ENCODE data around the gene FUT8. TPM values are rescaled to one million over a fixed set of nuclear protein-coding genes. Genes with fewer than 3 reads are reported as not detected.

The FUT8 gene
- total RNA-seq, 1 donor from 2014 or later, result 18.1 TPM

GRCh38 chr14:65509842-65510241 is 97.3 kb downstream of the FUT8 start:
- H3K27me3 Mint-ChIP-seq (ENCODE audit: low read depth), result no peaks in the 10 kb centered on the region
- H3K36me3 Mint-ChIP-seq (ENCODE audit: low read depth), result peaks cover 14% of the 10 kb centered on the region
- H3K9me3 Mint-ChIP-seq (ENCODE audit: low read depth), result peaks cover 30% of the 10 kb centered on the region
- no peak for DNase-seq (ENCODE audit: low spot score)
- H3K4me3 Mint-ChIP-seq (ENCODE audit: unreplicated experiment), result no peak overlapping the region
- TF ChIP-seq CTCF (IDR thresholded peaks at IDR 0.05), result no peak
- H3K27ac Mint-ChIP-seq (ENCODE audit: unreplicated experiment), result no peak overlapping the region
- H3K4me1 Mint-ChIP-seq (ENCODE audit: low read depth), result no peaks in the 10 kb centered on the region

GRCh38 chr14:65513671-65514070 is 101.1 kb downstream of the FUT8 start:
- Mint-ChIP-seq H3K27me3 (ENCODE audit: low read depth) (no peaks in the 10 kb centered on the region), H3K4me1 (ENCODE audit: low read depth) (no peaks in the 10 kb centered on the region), H3K27ac (ENCODE audit: unreplicated experiment) (no peak overlapping the region), H3K36me3 (ENCODE audit: low read depth) (peaks cover 11% of the 10 kb centered on the region), H3K9me3 (ENCODE audit: low read depth) (peaks cover 22% of the 10 kb centered on the region), H3K4me3 (ENCODE audit: unreplicated experiment) (no peak overlapping the region)
- DNase-seq (ENCODE audit: low spot score), result no peak
- no peak for TF ChIP-seq CTCF (IDR thresholded peaks at IDR 0.05)

- Mint-ChIP-seq H3K9me3 (ENCODE audit: low read depth) (peaks cover 4% of the 10 kb centered on the region), H3K27me3 (ENCODE audit: low read depth) (no peaks in the 10 kb centered on the region), H3K4me3 (ENCODE audit: unreplicated experiment) (no peak overlapping the region), H3K4me1 (ENCODE audit: low read depth) (no peaks in the 10 kb centered on the region), H3K36me3 (ENCODE audit: low read depth) (no peaks in the 10 kb centered on the region), H3K27ac (ENCODE audit: unreplicated experiment) (no peak overlapping the region)
- no peak for DNase-seq (ENCODE audit: low spot score)
- TF ChIP-seq CTCF (IDR thresholded peaks at IDR 0.05), result no peak
Observed at GRCh38 chr14:65517635-65518542, 105.4 kb downstream of the FUT8 start.

GRCh38 chr14:65528069-65528468 is 115.5 kb downstream of the FUT8 start:
- H3K27me3 Mint-ChIP-seq (ENCODE audit: low read depth), result no peaks in the 10 kb centered on the region
- H3K27ac Mint-ChIP-seq (ENCODE audit: unreplicated experiment), result no peak overlapping the region
- no peak overlapping the region for H3K4me3 Mint-ChIP-seq (ENCODE audit: unreplicated experiment)
- no peak for DNase-seq (ENCODE audit: low spot score)
- no peaks in the 10 kb centered on the region for H3K4me1 Mint-ChIP-seq (ENCODE audit: low read depth)
- no peak for TF ChIP-seq CTCF (IDR thresholded peaks at IDR 0.05)
- peaks cover 11% of the 10 kb centered on the region for H3K36me3 Mint-ChIP-seq (ENCODE audit: low read depth)
- H3K9me3 Mint-ChIP-seq (ENCODE audit: low read depth), result peaks cover 32% of the 10 kb centered on the region

GRCh38 chr14:65531148-65531547 is 118.6 kb downstream of the FUT8 start:
- H3K9me3 Mint-ChIP-seq (ENCODE audit: low read depth), result peaks cover 16% of the 10 kb centered on the region
- H3K27me3 Mint-ChIP-seq (ENCODE audit: low read depth), result no peaks in the 10 kb centered on the region
- H3K36me3 Mint-ChIP-seq (ENCODE audit: low read depth), result peaks cover 3% of the 10 kb centered on the region

More at GRCh38 chr14:65531148-65531547, 118.6 kb downstream of the FUT8 start:
- TF ChIP-seq CTCF (IDR thresholded peaks at IDR 0.05), result no peak
- no peak overlapping the region for H3K27ac Mint-ChIP-seq (ENCODE audit: unreplicated experiment)
- DNase-seq (ENCODE audit: low spot score), result no peak
- no peak overlapping the region for H3K4me3 Mint-ChIP-seq (ENCODE audit: unreplicated experiment)
- H3K4me1 Mint-ChIP-seq (ENCODE audit: low read depth), result no peaks in the 10 kb centered on the region

All from chondrocyte (in vitro differentiated cells).